Neural cell (in vitro differentiated cells): ENCODE measurements around the gene HTR3A.

ENCODE experiments used
- CTCF ChIP-seq: fragments of 450-650 bp; IDR thresholded peaks from 2 replicates; pipeline ENCODE4 v1.5.1; 2014; ENCODE audit warnings: antibody characterized with exemption, mild to moderate bottlenecking, moderate library complexity; ENCODE audit not compliant: poor library complexity, severe bottlenecking
- POLR2AphosphoS5 ChIP-seq: IDR thresholded peaks from 2 replicates; pipeline ENCODE4 v1.6.1; 2012

GRCh38 chr11:113974741-113975470, at the start of gene HTR3A:
- TF ChIP-seq POLR2AphosphoS5 (no peak), CTCF (no peak)
